Esophagus squamous epithelium (tissue), 4 donors: Measurements from ENCODE around the gene CRYBG1.

ENCODE experiments used
- POLR2A ChIP-seq, 4 donors: fragments of 450-650 bp; IDR thresholded peaks; one replicate each; pipeline ENCODE4 v1.6.1; 2017; ENCODE audit warnings: antibody characterized with exemption in 4 of 4, mild to moderate bottlenecking in 4 of 4, moderate library complexity in 3 of 4
- TF ChIP-seq, protein P1 (sequence below), 6 experiments: fragments of 450-650 bp in 4 of 6; fragments of 200-600 bp in 2 of 6; sonication (generic) in 2 of 6; IDR thresholded peaks; one replicate each; pipeline ENCODE4 v1.5.1; 2016 to 2019; ENCODE audit warnings: antibody characterized with exemption in 6 of 6, mild to moderate bottlenecking in 4 of 6, moderate library complexity in 4 of 6

DNA sequence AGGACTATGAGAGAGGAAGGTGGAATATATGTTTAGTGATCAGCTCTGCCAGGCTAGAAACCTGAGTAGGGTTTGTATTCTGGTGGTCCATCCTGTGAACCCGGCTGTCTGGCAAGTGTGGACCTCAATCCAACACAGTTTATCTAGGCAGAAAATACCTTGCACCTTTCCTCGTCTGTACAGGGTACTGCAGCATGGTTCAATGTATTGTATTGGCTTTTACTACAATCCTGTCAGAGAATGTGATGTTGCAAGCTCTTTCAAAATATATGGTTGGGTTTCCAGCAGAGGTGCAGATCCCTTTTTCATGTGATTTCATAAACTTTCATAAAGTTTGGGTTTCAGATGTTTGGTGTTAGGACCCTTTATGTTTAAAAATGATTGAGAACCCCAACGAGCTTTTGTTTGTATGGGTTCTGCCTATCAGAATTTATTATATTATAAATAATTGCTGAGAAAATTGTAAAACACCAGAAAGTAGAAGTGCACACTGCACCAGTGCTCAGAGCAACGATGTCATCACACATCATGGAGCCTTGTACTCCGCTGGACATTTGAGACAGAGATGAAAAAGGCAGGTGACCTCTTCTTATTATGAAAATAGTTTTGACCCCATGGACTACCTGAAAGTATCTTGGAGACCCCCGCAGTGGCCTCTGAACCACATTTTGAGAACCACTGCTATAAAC, 162.2 kb downstream of the CRYBG1 start:
- TF ChIP-seq, protein P1, sequence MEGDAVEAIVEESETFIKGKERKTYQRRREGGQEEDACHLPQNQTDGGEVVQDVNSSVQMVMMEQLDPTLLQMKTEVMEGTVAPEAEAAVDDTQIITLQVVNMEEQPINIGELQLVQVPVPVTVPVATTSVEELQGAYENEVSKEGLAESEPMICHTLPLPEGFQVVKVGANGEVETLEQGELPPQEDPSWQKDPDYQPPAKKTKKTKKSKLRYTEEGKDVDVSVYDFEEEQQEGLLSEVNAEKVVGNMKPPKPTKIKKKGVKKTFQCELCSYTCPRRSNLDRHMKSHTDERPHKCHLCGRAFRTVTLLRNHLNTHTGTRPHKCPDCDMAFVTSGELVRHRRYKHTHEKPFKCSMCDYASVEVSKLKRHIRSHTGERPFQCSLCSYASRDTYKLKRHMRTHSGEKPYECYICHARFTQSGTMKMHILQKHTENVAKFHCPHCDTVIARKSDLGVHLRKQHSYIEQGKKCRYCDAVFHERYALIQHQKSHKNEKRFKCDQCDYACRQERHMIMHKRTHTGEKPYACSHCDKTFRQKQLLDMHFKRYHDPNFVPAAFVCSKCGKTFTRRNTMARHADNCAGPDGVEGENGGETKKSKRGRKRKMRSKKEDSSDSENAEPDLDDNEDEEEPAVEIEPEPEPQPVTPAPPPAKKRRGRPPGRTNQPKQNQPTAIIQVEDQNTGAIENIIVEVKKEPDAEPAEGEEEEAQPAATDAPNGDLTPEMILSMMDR (IDR thresholded peaks at IDR 0.05): no peak
- no peak for TF ChIP-seq POLR2A (IDR thresholded peaks at IDR 0.05)
